Measurements from ENCODE around the gene FRG1. TPM values are rescaled to one million over a fixed set of nuclear protein-coding genes. Genes with fewer than 3 reads are reported as not detected.

Gene FRG1
- 18.8 and 21.0 TPM in 2 replicates for total RNA-seq

DNA sequence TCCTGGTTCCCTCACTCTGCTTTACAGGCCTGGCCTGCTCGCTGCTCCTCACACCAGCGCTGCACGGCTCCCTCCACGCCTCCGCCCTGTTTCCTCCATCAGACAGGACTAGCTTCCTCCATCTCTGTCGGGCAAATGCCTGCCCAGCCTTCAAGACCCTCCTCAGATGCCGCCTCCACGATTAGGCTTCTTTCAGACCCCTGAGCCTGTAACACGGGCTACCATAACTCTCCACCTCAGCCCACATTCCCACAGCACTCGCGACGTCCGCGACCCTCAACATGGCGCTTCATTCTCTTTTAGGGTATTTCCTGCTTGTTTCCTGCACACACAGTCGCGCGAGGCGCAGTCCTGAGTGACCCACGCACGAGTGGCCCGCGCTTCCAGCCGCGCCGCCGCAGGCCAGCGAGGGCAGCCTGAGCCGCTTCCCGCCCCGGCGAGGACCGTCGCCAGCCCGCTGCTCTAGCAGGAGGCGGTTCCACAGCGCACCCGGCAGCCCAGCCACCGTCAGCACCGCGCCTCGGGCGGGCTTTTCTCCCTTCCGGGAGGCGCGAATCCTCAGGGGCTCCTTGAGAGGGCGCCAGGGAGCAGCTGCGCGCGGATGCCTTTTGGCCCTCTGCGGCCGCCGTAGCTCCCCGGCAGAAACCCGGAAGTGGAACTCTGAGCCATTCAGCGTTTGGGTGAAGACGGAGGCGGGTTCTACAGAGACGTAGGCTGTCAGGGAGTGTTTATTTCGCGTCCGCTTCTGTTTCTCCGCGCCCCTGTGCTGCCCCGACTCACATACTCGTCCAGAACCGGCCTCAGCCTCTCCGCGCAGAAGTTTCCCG lies at the start of gene FRG1:
FRG1 (plus strand) TSS at position 695 of the 827 bp plus-strand sequence. CDS start 138 bp downstream, outside the sequence.

Other genes starting within 250 kb of the FRG1 start
- gene FRG2, start 86.4 kb downstream of the FRG1 start, total RNA-seq, result not detected in 2 replicates
- not detected in 2 replicates for gene DBET, start 123.6 kb downstream of the FRG1 start, total RNA-seq
- not detected in 2 replicates for gene DUX4, start 232.9 kb downstream of the FRG1 start, total RNA-seq

Measured in nasal cavity respiratory epithelium epithelial cell of viscerocranial mucosa (primary cell).